Trophoblast cell (in vitro differentiated cells and primary cell): ENCODE results near the gene SLC5A10.
A peak's percentile ranks its signal among the peaks of the same experiment; 100 is the strongest.

Experiments used
- DNase-seq, 2 donors: peaks; one replicate each; pipeline ENCODE4 v3.0.0-alpha.2; 2016
- H2AFZ ChIP-seq: 2 replicates; pipeline ENCODE4 v1.6.1; 2013; ENCODE audit warnings: low read length, moderate library complexity, mild to moderate bottlenecking; ENCODE audit not compliant: insufficient read depth, poor library complexity
- H2AK5ac ChIP-seq: 2 replicates; pipeline ENCODE4 v1.6.1; 2013; ENCODE audit warnings: mild to moderate bottlenecking, low read length
- H2BK120ac ChIP-seq: 2 replicates; pipeline ENCODE4 v1.6.1; 2013; ENCODE audit warnings: low read length, mild to moderate bottlenecking, moderate library complexity; ENCODE audit not compliant: insufficient read depth, poor library complexity
- H2BK12ac ChIP-seq: 2 replicates; pipeline ENCODE4 v1.6.1; 2013; ENCODE audit warnings: mild to moderate bottlenecking, low read length, moderate library complexity
- H2BK5ac ChIP-seq: 2 replicates; pipeline ENCODE4 v1.6.1; 2013; ENCODE audit warnings: low read length, low read depth, moderate library complexity, mild to moderate bottlenecking; ENCODE audit not compliant: poor library complexity
- H3K14ac ChIP-seq: 2 replicates; pipeline ENCODE4 v1.6.1; 2013; ENCODE audit warnings: mild to moderate bottlenecking, low read length
- H3K18ac ChIP-seq: 2 replicates; pipeline ENCODE4 v1.6.1; 2013; ENCODE audit warnings: mild to moderate bottlenecking, low read length
- H3K23ac ChIP-seq: 2 replicates; pipeline ENCODE4 v1.6.1; 2013; ENCODE audit warnings: low read length
- H3K27ac ChIP-seq: 2 replicates; pipeline ENCODE4 v1.5.1; 2013; ENCODE audit warnings: low read depth, mild to moderate bottlenecking, inconsistent platforms, low read length, moderate library complexity
- H3K27me3 ChIP-seq: 2 replicates; pipeline ENCODE4 v1.6.1; 2013; ENCODE audit warnings: inconsistent platforms, mild to moderate bottlenecking, low read length, moderate library complexity; ENCODE audit not compliant: insufficient read depth
- H3K36me3 ChIP-seq, 2 experiments: 1 replicate in 1 of 2; 2 replicates in 1 of 2; pipeline ENCODE4 v1.6.1; 2013; ENCODE audit warnings: low read length in 2 of 2, mild to moderate bottlenecking in 2 of 2, moderate library complexity in 1 of 2; ENCODE audit not compliant: insufficient read depth in 2 of 2, control insufficient read depth in 1 of 2
- H3K4ac ChIP-seq: 2 replicates; pipeline ENCODE4 v1.6.1; 2013; ENCODE audit warnings: low read depth, mild to moderate bottlenecking, low read length, moderate library complexity
- H3K4me1 ChIP-seq, 2 experiments: 1 replicate in 1 of 2; 2 replicates in 1 of 2; pipeline ENCODE4 v1.6.1; 2013; ENCODE audit warnings: low read length in 2 of 2, mild to moderate bottlenecking in 2 of 2, moderate library complexity in 1 of 2; ENCODE audit not compliant: insufficient read depth in 2 of 2, control insufficient read depth in 1 of 2
- H3K4me2 ChIP-seq: 2 replicates; pipeline ENCODE4 v1.6.1; 2013; ENCODE audit warnings: inconsistent platforms, mild to moderate bottlenecking, low read length, moderate library complexity
- H3K4me3 ChIP-seq: 2 replicates; pipeline ENCODE4 v1.5.1; 2013; ENCODE audit warnings: mild to moderate bottlenecking, low read depth, low read length, inconsistent platforms
- H3K79me1 ChIP-seq: one replicate; pipeline ENCODE4 v1.6.1; 2013; ENCODE audit warnings: low read length
- H3K79me2 ChIP-seq: 2 replicates; pipeline ENCODE4 v1.6.1; 2013; ENCODE audit warnings: low read length, mild to moderate bottlenecking; ENCODE audit not compliant: control insufficient read depth, insufficient read depth, poor library complexity
- H3K9ac ChIP-seq: 2 replicates; pipeline ENCODE4 v1.6.1; 2013; ENCODE audit warnings: mild to moderate bottlenecking, low read length
- H3K9me3 ChIP-seq: 2 replicates; pipeline ENCODE4 v1.6.1; 2013; ENCODE audit warnings: low read depth, mild to moderate bottlenecking, control low read depth, inconsistent platforms, low read length; ENCODE audit not compliant: insufficient read depth
- H4K12ac ChIP-seq: 2 replicates; pipeline ENCODE4 v1.6.1; 2013; ENCODE audit warnings: low read depth, mild to moderate bottlenecking, low read length, moderate library complexity
- H4K8ac ChIP-seq: 2 replicates; pipeline ENCODE4 v1.6.1; 2013; ENCODE audit warnings: low read depth, mild to moderate bottlenecking, low read length, moderate library complexity
- H4K91ac ChIP-seq: one replicate; pipeline ENCODE4 v1.6.1; 2013; ENCODE audit warnings: low read depth, mild to moderate bottlenecking, low read length, moderate library complexity
- WGBS: extraction: QIAGEN DNeasy Blood & Tissue Kit; methylation state at CpG from one replicate; pipeline ENCODE4 v1.1.7; 2013; ENCODE audit warnings: missing lambda C conversion rate; ENCODE audit not compliant: insufficient read length, insufficient coverage; ENCODE audit errors: extremely low coverage; 5-methylcytosine and 5-hydroxymethylcytosine counted together

The SLC5A10 gene

DNA sequence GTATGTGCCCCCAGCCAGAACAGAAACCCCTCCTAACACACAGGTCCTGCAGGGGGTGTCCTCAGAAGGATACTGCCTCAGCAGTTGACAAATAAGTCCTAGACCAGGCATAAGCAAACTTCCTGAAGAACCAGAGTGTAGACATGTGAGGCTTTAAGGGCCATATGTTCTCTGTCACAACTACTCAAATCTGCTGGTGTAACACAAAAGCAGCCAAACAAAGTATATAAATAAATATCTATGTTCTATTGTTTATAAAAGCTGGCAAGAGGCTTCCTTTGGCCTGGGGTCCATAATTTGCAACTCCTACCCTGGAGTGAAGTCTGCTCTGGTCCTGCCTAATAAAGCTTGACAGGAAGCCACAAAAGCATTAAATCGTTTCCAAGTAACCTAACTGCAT is 42.7 kb downstream of the SLC5A10 start:
- no peak overlapping the region for H2BK120ac ChIP-seq
- H2BK5ac ChIP-seq, result no peak overlapping the region
- no peak overlapping the region for H2BK12ac ChIP-seq
- H4K91ac ChIP-seq, result no peak overlapping the region
- H3K23ac ChIP-seq, result no peak overlapping the region
- no peak overlapping the region for H3K4me3 ChIP-seq
- H3K4ac ChIP-seq, result no peak overlapping the region
- no peak overlapping the region for H2AK5ac ChIP-seq
- H4K8ac ChIP-seq, result no peak overlapping the region
- H3K4me2 ChIP-seq, result no peak overlapping the region
- H3K9ac ChIP-seq, result no peak overlapping the region
- H3K18ac ChIP-seq, result no peak overlapping the region
- peaks cover 2% of the 10 kb centered on the region for H3K79me2 ChIP-seq
- no peak overlapping the region for H3K14ac ChIP-seq
- no peak overlapping the region for H4K12ac ChIP-seq
- H3K79me1 ChIP-seq, result no peaks in the 10 kb centered on the region
- no peak overlapping the region for H2AFZ ChIP-seq
- H3K9me3 ChIP-seq, result peaks cover 3% of the 10 kb centered on the region
- no peak overlapping the region for H3K27ac ChIP-seq
- no peaks in the 10 kb centered on the region for H3K4me1 ChIP-seq
- no CpG with 5 or more reads among the region's 1 CpG for WGBS
- no peaks in the 10 kb centered on the region for H3K27me3 ChIP-seq
- DNase-seq, result no peak
- peaks cover 32 to 34% of the 10 kb centered on the region in 2 experiments for H3K36me3 ChIP-seq

DNA sequence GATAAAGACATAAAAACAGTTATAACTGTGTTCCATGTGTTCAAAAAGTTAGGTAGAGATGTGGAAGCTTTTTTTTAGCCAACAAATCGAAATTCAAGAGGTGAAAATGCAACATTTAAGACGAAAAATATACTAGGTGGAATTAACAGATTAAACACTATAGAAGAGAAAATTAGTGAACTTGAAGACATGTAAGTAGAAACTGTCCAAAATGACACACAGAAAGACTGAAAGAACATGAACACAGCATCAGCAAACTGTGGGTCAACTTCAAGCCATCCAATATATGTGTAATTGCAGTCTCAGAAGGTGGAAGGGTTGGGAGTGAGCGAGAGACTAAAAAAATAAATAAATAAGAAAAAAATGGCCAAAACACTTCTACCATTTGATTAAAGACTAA is 43.3 kb downstream of the SLC5A10 start:
- H3K4ac ChIP-seq, result no peak overlapping the region
- no peak overlapping the region for H3K23ac ChIP-seq
- H3K9ac ChIP-seq, result no peak overlapping the region
- H3K14ac ChIP-seq, result no peak overlapping the region
- no peaks in the 10 kb centered on the region for H3K79me1 ChIP-seq
- H3K27me3 ChIP-seq, result no peaks in the 10 kb centered on the region
- no peak overlapping the region for H3K27ac ChIP-seq
- H2BK120ac ChIP-seq, result no peak overlapping the region
- no peak overlapping the region for H2AK5ac ChIP-seq
- H3K4me2 ChIP-seq, result no peak overlapping the region
- H3K79me2 ChIP-seq, result peaks cover 2% of the 10 kb centered on the region
- no CpG with 5 or more reads among the region's 3 CpGs for WGBS
- no peak overlapping the region for H3K18ac ChIP-seq
- no peak for DNase-seq
- peaks cover 3% of the 10 kb centered on the region for H3K9me3 ChIP-seq
- no peak overlapping the region for H4K8ac ChIP-seq
- H3K36me3 ChIP-seq, result peaks cover 32 to 33% of the 10 kb centered on the region in 2 experiments
- no peak overlapping the region for H2AFZ ChIP-seq
- H2BK12ac ChIP-seq, result no peak overlapping the region
- no peak overlapping the region for H4K12ac ChIP-seq
- H4K91ac ChIP-seq, result no peak overlapping the region
- H3K4me3 ChIP-seq, result no peak overlapping the region
- peaks cover 0 to 5% of the 10 kb centered on the region in 2 experiments for H3K4me1 ChIP-seq
- no peak overlapping the region for H2BK5ac ChIP-seq

DNA sequence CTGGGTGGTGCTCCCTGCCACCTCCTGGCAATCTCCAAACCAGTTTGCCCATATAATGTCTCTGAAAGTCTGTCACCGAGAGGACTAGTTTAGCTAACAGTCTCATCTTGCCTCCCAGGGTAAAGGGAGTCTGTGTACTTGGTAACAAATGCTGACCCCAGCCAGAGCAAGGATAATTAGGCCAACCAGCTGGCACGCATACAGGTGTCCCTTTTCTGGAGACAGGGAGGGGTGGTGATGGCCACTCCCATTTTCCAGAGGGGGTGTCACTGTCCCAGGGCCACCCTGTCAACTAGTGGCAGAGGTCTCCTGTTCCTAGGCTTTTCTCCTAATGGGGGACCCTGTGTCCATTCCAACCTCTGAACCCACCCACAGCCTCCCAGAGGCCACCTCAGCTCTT is 44.5 kb downstream of the SLC5A10 start:
- Histone ChIP-seq H2BK120ac (no peak overlapping the region), H4K8ac (no peak overlapping the region), H4K12ac (no peak overlapping the region), H4K91ac (no peak overlapping the region), H3K4me2 (no peak overlapping the region), H3K9me3 (peaks cover 3% of the 10 kb centered on the region), H3K4ac (peak overlapping the region; percentile 28), H2BK12ac (no peak overlapping the region), H3K9ac (no peak overlapping the region), H3K27ac (no peak overlapping the region), H3K4me1 (peaks cover 6 to 8% of the 10 kb centered on the region in 2 experiments), H2AFZ (no peak overlapping the region), H3K18ac (peak overlapping the region; percentile 31), H2BK5ac (no peak overlapping the region), H3K14ac (no peak overlapping the region), H3K79me1 (peaks cover 3% of the 10 kb centered on the region), H3K36me3 (peaks cover 31 to 32% of the 10 kb centered on the region in 2 experiments), H3K27me3 (no peaks in the 10 kb centered on the region), H3K4me3 (no peak overlapping the region), H2AK5ac (no peak overlapping the region), H3K23ac (no peak overlapping the region), H3K79me2 (peaks cover 3% of the 10 kb centered on the region)
- DNase-seq, result no peak
- no CpG with 5 or more reads among the region's 2 CpGs for WGBS

DNA sequence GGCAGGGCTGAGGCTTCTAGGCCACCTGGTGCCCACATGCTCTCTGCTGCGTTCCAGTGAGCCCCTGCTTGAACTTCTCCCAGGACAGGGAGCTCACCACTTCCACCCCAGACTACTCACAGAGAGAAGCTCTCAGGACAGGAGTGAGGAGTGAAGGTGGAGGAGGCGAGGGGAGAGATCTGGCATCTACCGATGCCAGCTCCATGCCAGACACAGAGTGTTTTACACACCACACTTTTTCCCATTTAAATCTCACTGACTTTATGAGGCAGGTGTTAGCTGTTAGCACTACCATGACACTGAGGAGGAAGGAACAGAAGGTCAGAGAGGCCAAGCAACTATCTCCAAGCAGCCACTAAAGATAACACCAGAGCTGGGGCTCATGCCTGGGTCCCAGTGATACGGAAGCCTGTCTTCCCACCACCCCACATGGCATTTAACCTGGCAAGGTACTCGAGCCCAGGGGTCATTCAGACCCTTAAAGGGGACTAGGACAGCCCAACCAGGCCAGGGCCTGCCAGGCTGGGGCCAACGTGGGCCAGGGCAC is 45.8 kb downstream of the SLC5A10 start:
- no CpG with 5 or more reads among the region's 6 CpGs for WGBS

More for the DNA sequence above, 45.8 kb downstream of the SLC5A10 start:
- no peak overlapping the region for H2BK5ac ChIP-seq
- H3K79me1 ChIP-seq, result peaks cover 3% of the 10 kb centered on the region
- no peak overlapping the region for H2BK120ac ChIP-seq
- DNase-seq, result no peak
- peaks cover 7 to 14% of the 10 kb centered on the region in 2 experiments for H3K4me1 ChIP-seq
- no peak overlapping the region for H3K4ac ChIP-seq
- no peak overlapping the region for H3K27ac ChIP-seq
- peaks cover 3% of the 10 kb centered on the region for H3K79me2 ChIP-seq
- no peak overlapping the region for H4K8ac ChIP-seq
- H3K4me2 ChIP-seq, result no peak overlapping the region
- no peak overlapping the region for H2BK12ac ChIP-seq
- no peak overlapping the region for H4K12ac ChIP-seq
- no peak overlapping the region for H4K91ac ChIP-seq
- H3K9me3 ChIP-seq, result peaks cover 3% of the 10 kb centered on the region
- H3K36me3 ChIP-seq, result peaks cover 27% of the 10 kb centered on the region in 2 experiments
- H3K23ac ChIP-seq, result no peak overlapping the region
- no peaks in the 10 kb centered on the region for H3K27me3 ChIP-seq
- no peak overlapping the region for H3K4me3 ChIP-seq
- H2AK5ac ChIP-seq, result no peak overlapping the region
- no peak overlapping the region for H3K18ac ChIP-seq
- H3K14ac ChIP-seq, result no peak overlapping the region
- H2AFZ ChIP-seq, result no peak overlapping the region
- no peak overlapping the region for H3K9ac ChIP-seq
